ENCODE data around the gene POP4.
"Not testable (repeated sequence)": the region's sequence is repeated elsewhere in the genome, so short reads cannot be mapped to it uniquely, and the experiment has no call there.

The POP4 gene

GRCh38 chr19:29610574-29611271 is 4.6 kb downstream of the POP4 start:
- peak; percentile 70 to 84 for DNase-seq (ENCODE audit: low read depth in 2 of 2)

- DNase-seq (ENCODE audit: low read depth in 2 of 2), result no peak
These were observed 6.0 kb downstream of the POP4 start for GRCh38 chr19:29612121-29612520.

GRCh38 chr19:29612801-29613595 is 6.9 kb downstream of the POP4 start:
- DNase-seq (ENCODE audit: low read depth in 2 of 2), result no peak

- DNase-seq (ENCODE audit: low read depth in 2 of 2), result no peak
These were observed 8.0 kb downstream of the POP4 start for GRCh38 chr19:29614046-29614445.

- no peak for DNase-seq (ENCODE audit: low read depth in 2 of 2)
These were observed 8.7 kb downstream of the POP4 start for GRCh38 chr19:29614780-29615179.

GRCh38 chr19:29615891-29616425 is 9.9 kb downstream of the POP4 start:
- no peak for DNase-seq (ENCODE audit: low read depth in 2 of 2)

GRCh38 chr19:29616541-29616940 is 10.5 kb downstream of the POP4 start:
- no peak for DNase-seq (ENCODE audit: low read depth in 2 of 2)

- no peak for DNase-seq (ENCODE audit: low read depth in 2 of 2)
These were observed 11.5 kb downstream of the POP4 start for GRCh38 chr19:29617366-29618266.

- DNase-seq (ENCODE audit: low read depth in 2 of 2), result no peak
These were observed 12.4 kb downstream of the POP4 start for GRCh38 chr19:29618434-29618833.

- DNase-seq (ENCODE audit: low read depth in 2 of 2), result no peak
These were observed 12.8 kb downstream of the POP4 start for GRCh38 chr19:29618871-29619270.

GRCh38 chr19:29620931-29621351 is 14.9 kb downstream of the POP4 start:
- peak; percentile 35 to 49 for DNase-seq (ENCODE audit: low read depth in 2 of 2)

GRCh38 chr19:29622166-29623070 is 16.3 kb downstream of the POP4 start:
- DNase-seq (ENCODE audit: low read depth in 2 of 2), result no peak

- peak; percentile 48 to 68 for DNase-seq (ENCODE audit: low read depth in 2 of 2)
These were observed 17.8 kb downstream of the POP4 start for GRCh38 chr19:29623726-29624488.

GRCh38 chr19:29624489-29625185 is 18.6 kb downstream of the POP4 start:
- DNase-seq (ENCODE audit: low read depth in 2 of 2), result no peak

GRCh38 chr19:29625186-29625651 is 19.1 kb downstream of the POP4 start:
- no peak for DNase-seq (ENCODE audit: low read depth in 2 of 2)

- DNase-seq (ENCODE audit: low read depth in 2 of 2), result no peak
These were observed 20.3 kb downstream of the POP4 start for GRCh38 chr19:29626386-29626785.

GRCh38 chr19:29626832-29627231 is 20.7 kb downstream of the POP4 start:
- DNase-seq (ENCODE audit: low read depth in 2 of 2), result not testable (repeated sequence)

- DNase-seq (ENCODE audit: low read depth in 2 of 2), result no peak
These were observed 22.7 kb downstream of the POP4 start for GRCh38 chr19:29628661-29629385.
